WERI-Rb-1 (cell line): ENCODE measurements around the gene TMC6.

Source experiments
- DNase-seq: peaks from one replicate; pipeline ENCODE4 v3.0.0-alpha.2; 2020
- H3K27ac ChIP-seq: fragments of 250-450 bp; sonication (Bioruptor Pico); 2 replicates; pipeline ENCODE4 v1.5.1; 2020; ENCODE audit warnings: mild to moderate bottlenecking, moderate library complexity
- H3K27me3 ChIP-seq: fragments of 250-450 bp; sonication (Bioruptor Pico); 2 replicates; pipeline ENCODE4 v1.5.1; 2021; ENCODE audit warnings: mild to moderate bottlenecking, low read depth, moderate library complexity; ENCODE audit not compliant: insufficient read depth, severe bottlenecking
- H3K36me3 ChIP-seq: fragments of 250-450 bp; sonication (Bioruptor Pico); 2 replicates; pipeline ENCODE4 v1.5.1; 2020; ENCODE audit warnings: mild to moderate bottlenecking, moderate library complexity
- H3K4me3 ChIP-seq: 2 replicates; pipeline ENCODE4 v1.5.1; 2011; ENCODE audit warnings: low read depth, mild to moderate bottlenecking, control low read depth, low read length
- H3K9me3 ChIP-seq: fragments of 250-450 bp; sonication (Bioruptor Pico); 2 replicates; pipeline ENCODE4 v1.5.1; 2021; ENCODE audit warnings: mild to moderate bottlenecking, moderate library complexity; ENCODE audit not compliant: severe bottlenecking
- CTCF ChIP-seq: IDR thresholded peaks from 2 replicates; pipeline ENCODE4 v1.5.1; 2011; ENCODE audit warnings: low read depth, mild to moderate bottlenecking, control low read depth, inconsistent platforms, low read length

Gene TMC6

GRCh38 chr17:78135858-78136500, 7.4 kb upstream of the TMC6 start:
- no peak for TF ChIP-seq CTCF
- H3K4me3 ChIP-seq, result no peak overlapping the region
- no peaks in the 10 kb centered on the region for H3K9me3 ChIP-seq
- no peaks in the 10 kb centered on the region for H3K36me3 ChIP-seq
- no peak overlapping the region for H3K27ac ChIP-seq
- no peak for DNase-seq
- H3K27me3 ChIP-seq, result no peaks in the 10 kb centered on the region

GRCh38 chr17:78134899-78135385, 6.4 kb upstream of the TMC6 start:
- Histone ChIP-seq H3K27ac (no peak overlapping the region), H3K36me3 (no peaks in the 10 kb centered on the region), H3K4me3 (no peak overlapping the region), H3K9me3 (no peaks in the 10 kb centered on the region), H3K27me3 (no peaks in the 10 kb centered on the region)
- no peak for TF ChIP-seq CTCF
- no peak for DNase-seq

- DNase-seq, result peak; percentile 89
- Histone ChIP-seq H3K27ac (no peak overlapping the region), H3K4me3 (no peak overlapping the region), H3K27me3 (no peaks in the 10 kb centered on the region), H3K9me3 (no peaks in the 10 kb centered on the region), H3K36me3 (no peaks in the 10 kb centered on the region)
- peak; percentile 88 for TF ChIP-seq CTCF
Observed at GRCh38 chr17:78133971-78134898, 5.7 kb upstream of the TMC6 start.

GRCh38 chr17:78133179-78133951, 4.8 kb upstream of the TMC6 start:
- Histone ChIP-seq H3K9me3 (no peaks in the 10 kb centered on the region), H3K27me3 (no peaks in the 10 kb centered on the region), H3K4me3 (no peak overlapping the region), H3K36me3 (no peaks in the 10 kb centered on the region), H3K27ac (no peak overlapping the region)
- TF ChIP-seq CTCF, result no peak
- DNase-seq, result no peak

- Histone ChIP-seq H3K4me3 (no peak overlapping the region), H3K9me3 (no peaks in the 10 kb centered on the region), H3K36me3 (no peaks in the 10 kb centered on the region), H3K27me3 (no peaks in the 10 kb centered on the region), H3K27ac (no peak overlapping the region)
- DNase-seq, result no peak
- TF ChIP-seq CTCF, result no peak
Observed at GRCh38 chr17:78132767-78133178, 4.2 kb upstream of the TMC6 start.
